Muscle of arm (tissue), 12 donors: ENCODE data around the gene HOXA13. TPM values are rescaled to one million over a fixed set of nuclear protein-coding genes. Genes with fewer than 3 reads are reported as not detected.

Experiments
- DNase-seq: peaks from one replicate; pipeline ENCODE4 v3.0.0-alpha.2; 2013
- polyA plus RNA-seq, 12 donors: library from polyadenylated mRNA; unstranded; fragments of 120-200 nt; gene quantifications; one replicate each; pipeline ENCODE4 v1.2.1, GENCODE V29; 2013; ENCODE audit not compliant: insufficient read length in 12 of 12

HOXA13 gene
- polyA plus RNA-seq, 12 donors = 0.07 to 8.1 (median 0.45) TPM; not detected in 3

DNA sequence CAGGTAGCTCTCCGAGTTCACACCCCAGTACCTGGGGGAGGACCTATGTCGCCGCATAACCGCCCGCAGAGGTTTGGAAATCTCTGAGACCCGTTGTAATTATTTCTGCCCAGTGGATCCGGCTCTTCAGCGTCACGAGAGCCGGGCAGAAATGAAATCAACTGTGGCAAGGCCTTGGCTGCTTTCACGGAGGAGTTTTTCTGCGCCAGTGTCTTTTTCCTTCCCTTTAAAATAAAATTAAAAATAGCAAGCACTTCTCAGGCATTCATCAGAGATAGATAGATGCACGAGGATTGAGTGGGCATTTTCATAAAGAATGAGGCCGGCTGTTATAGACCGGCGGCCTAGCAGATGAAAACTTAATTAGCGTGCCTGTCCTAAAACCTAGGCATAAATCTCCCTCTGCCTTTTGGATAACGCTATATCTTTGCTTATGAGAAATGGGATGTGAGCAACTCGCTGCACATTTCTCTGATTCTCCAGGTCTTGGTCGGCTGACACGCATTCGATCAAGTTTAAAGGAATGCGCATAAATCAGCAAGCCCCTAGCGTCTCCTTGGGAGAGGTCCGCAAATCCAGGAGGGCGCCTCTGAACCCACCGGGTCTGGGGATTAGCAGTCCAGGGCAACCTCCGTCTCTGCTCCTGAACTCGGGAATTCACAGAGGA lies 6.4 kb downstream of the HOXA13 start:
- no peak for DNase-seq

DNA sequence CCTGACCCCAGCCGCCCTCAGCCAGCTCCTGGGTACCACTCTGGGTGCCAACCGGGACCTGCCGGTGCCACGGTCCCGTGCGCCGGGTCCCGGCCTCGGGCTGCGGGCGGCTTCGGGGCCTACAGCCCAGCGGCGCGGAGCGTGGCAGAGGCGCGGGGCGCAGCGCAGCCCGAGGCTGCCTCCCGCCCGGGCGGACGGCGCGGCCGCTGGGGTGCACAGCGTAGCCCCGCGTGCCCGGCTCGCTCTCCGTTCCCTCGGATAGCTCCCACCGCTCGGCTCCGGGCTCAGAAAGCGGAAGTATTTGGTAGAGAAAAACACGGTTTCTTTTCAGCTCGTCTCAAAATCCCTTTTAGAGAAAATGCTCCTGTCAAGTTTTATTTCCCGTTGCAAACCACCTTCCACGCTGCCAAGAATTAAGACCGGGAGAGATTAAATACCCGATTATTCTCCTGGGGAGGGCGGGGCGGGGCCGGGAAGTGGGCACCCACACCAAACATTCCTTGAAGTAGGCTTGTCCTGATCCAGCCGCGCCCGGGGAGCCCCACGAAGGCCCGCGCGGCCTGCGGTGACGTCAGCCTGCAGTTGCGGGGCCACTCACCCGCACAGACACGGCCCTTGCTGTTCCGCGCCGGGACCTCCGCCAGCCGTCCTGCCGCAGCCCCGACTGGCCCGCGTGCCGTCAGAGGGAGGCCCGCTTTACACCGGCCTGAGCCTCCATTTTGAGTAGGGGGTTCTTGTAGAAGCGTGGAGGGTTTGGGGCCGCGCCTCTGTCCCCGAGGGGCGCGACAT lies 7.2 kb downstream of the HOXA13 start:
- no peak for DNase-seq

DNA sequence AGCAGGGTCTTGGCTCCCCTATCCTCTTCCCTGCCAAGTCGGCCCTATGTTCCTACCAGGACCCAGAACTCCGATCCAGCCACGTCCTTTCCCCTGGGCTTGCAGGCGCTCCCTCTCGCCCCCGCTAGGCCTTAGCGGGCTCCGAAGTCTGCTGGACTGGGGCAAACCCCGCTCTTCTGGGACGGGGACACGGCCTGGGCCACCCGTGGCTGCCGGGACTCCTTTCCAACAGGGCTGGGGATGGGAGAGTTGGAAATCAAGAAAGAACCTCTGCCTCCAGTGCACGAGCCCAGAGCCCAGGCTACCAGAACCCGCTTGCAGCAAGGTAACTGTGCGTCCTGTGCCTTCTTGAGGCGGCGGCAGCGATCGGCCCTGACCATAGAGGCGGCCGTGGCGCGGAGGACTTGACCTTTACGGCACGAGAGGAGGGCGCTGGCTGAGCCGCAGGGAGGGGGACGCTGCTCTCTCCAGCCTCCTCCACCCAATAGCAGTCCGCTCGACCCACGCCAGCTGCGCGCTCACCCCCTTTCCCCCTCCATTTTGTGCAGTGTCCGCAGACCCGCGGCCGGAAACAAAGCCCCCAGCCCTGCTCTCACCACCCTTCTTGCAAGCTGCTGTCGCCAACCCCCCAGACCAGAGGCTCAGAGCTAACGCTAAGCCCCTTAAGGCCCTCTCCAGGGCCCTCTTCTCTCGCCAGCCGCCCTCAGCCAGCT lies 7.9 kb downstream of the HOXA13 start:
- no peak for DNase-seq

DNA sequence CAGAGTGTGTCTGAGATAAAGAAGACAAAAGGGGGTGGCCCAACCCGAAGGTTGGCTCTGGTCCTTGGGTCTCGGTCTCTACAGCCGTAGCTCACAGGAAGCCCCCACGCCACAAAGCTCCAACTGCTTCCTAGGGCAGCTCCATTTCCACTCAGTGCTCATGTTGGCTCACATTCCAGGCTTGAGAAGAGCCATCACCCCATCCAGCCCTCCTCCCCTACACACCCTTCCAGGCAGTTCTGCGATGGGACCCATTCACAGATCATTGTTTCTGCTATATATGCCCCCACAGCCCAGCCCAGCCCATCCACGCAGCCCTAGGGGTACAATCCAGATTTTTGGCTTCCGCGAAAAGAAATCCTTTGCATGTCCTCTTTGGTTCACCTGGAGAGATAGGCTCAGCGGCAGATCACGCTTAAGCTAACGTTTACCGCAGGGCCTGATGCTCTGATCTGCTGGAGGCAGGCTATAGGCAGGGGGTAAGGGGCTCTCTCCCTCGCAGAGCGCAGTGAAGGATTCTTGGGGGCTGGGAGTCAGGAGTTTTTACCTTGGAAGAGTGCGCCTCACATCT lies 8.6 kb downstream of the HOXA13 start:
- no peak for DNase-seq

DNA sequence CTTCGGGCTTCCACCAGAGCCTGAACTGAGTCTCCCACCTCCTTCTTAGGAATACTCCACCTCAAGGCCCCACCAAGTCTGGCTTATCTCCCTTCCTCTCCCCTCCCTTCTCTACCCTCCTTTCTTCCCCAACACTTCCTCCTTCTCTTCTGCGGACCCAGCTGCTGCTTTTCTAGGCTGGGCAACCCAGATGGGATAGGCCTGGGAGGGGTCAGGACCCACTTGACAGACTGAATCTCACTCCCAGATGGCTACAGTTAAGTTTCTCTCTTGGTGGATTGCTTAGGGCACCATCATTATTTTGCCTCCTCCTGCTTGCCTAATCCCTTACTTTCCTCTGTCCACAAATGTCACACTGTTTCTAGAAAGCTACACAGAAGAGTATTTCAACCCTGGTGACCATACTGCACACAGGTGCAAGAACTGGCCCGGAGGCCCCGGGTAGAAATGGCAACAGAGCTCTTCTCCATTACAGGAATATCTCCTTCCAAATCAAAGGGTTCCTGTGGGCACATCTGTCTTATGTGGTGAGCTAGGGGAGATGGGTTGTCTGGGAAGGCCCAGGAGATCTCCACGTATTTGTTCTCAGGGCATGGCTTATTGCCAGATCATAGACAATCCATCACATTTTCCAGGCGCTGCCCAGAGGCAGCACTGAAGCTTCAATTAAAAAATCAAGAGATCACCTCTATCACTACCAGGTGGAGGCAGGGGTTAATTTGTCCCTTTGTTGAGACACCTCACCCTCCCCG lies 9.7 kb downstream of the HOXA13 start:
- no peak for DNase-seq

DNA sequence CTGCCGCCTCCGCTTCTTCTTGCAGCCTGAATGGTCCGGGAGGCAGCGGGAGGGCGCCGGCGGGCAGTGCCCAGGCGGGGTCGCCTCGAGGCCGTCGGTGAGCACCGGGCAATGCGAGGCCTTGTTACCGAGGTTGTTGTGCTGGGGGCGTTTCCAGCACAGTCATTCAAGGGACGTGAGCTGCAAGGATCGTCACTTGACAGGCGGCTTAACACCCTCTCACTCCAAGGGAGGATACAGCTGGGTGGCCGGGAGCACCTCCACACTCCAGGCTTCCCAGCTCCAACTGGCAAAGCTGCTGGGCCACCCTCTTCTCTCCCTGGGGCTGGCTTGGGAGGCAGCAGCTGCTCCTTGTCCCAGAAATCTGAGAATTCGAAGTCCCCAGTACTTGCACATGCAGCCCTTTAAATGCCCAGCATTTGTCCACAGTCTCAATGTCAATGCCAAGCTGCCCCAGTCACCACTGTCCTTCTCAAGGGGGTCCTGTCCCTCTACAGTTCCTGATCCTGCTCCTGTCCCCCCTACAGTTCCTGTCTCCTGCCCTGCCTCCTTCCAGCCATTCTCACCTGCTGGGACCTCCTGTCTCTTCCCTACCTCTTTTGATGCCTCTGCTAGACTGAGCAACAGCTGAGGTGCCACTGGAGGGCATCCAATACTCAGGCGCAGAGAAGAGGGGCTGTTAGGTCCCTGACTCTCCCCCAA lies 10.4 kb downstream of the HOXA13 start:
- no peak for DNase-seq

DNA sequence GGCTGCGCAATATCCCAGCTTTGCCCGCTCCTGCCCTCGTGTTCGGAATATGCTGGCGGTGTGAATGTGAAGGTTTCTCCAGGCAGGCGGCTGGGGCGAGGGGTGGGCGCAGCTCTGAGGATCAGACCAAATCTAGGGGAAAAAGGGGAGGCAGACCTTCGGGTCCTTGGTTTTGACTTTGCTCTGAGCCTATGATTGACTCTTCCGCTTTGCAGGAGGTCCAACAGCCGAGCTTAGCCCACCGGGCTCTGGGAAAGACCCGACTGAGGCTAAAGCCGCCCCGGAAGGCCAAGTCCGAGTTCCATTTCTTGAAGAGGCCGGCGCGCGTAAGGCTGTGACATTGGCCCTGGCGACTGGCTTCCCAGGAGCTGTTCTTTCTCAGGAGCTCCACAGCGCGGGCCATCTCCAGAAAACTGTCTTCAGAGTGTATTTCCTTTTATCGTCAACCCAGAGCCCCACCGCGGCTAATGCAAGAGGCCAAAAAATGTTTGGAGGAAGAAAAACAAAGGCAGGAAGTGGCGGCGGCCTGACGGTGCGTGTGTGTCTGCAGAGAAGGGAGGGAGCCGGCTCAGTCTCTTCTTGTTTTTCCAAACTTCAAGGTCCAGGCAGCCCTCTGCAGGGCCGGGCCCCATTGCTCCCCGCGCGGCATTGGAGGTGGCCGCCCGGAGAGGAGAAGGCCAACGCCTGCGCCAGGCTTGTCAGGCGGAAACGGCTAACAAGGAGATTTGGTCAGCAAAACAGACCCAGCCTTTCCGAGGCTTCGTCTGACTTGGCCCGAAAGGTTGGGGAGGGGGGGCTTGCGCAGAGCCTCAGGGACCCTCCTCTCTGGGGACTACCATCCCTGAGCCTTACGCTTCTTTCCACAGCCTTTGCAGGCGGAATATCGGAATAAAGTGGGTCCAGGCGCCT lies 11.3 kb downstream of the HOXA13 start:
- no peak for DNase-seq

DNA sequence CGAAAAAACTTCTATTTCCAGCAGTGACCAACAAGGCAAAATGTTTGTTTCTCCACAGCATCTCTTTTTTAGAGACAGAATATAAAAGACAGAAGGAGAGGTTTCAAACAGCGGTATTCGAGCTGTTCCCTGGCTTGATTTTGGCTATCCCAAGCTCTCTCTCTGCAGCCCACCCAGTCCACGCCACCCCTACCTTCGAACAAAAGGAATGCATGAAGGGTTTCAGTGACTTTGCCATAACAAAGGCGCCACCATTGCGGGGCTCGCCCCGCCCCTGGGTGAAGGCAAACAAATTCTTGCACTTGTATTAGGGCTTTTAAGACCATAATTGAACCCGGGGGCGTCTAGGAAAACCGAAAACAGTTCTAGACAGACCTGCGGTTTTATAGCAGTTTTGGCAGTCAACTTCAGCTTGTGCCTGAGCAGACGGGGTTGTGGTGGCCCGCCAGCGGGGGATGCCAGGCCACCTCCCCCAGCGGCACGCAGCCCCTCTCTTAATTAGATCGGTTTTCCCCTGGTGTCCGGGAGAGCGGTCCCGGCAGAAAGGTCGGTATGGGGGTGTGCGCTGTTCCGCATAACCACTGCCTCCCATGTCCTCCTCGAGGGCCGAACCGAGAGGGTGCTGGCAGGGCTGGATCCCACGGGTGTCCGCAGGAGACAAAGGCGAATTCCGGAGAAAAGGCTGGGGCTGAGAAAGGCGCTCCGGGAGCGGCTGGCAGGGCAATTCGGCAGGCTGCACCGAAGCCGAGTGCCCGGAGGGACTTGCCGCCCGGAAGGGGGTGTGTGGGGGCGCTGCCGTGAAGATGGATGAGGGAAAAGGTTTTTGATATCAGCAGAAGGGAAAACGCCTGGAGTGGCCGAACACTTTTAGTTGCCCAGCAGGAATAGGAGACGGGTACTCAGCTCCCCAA lies 12.2 kb downstream of the HOXA13 start:
- no peak for DNase-seq

DNA sequence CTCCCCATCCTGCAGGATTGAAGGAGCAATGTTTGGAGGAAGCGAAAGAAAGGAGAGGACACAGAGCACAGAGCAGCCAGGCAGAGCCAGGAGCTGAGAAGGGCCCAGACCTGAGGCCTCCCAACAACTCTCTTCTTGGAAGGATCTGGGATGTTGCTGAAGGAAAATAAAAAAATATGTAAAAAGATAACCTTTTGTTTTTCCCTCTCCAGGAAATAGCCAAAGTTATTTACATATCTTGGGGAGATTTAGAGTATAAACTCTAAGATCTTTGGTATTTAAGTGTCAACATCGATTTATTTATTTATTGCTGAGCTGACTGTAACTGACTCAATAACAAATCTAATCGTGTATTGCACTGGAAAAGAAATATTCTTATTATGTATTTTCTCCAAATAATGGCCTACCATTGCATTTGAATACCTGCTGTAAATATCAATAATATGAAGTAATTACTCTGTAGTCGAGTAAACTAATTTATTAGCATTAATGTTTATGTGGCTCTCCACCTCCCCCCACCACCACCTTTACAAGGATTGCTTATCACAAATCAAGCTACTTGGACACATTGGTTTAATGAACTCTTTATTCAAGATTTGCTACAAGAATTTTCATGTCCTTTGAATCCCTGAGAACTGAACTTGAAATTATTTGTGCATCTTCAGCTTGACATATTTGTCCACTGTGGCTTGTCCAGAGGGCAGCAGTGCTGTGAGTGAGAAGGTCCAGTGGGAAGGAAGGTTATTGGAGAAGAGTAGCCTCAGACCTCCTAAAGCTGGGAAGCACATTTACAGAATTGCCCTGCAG lies 13.0 kb downstream of the HOXA13 start:
- no peak for DNase-seq

DNA sequence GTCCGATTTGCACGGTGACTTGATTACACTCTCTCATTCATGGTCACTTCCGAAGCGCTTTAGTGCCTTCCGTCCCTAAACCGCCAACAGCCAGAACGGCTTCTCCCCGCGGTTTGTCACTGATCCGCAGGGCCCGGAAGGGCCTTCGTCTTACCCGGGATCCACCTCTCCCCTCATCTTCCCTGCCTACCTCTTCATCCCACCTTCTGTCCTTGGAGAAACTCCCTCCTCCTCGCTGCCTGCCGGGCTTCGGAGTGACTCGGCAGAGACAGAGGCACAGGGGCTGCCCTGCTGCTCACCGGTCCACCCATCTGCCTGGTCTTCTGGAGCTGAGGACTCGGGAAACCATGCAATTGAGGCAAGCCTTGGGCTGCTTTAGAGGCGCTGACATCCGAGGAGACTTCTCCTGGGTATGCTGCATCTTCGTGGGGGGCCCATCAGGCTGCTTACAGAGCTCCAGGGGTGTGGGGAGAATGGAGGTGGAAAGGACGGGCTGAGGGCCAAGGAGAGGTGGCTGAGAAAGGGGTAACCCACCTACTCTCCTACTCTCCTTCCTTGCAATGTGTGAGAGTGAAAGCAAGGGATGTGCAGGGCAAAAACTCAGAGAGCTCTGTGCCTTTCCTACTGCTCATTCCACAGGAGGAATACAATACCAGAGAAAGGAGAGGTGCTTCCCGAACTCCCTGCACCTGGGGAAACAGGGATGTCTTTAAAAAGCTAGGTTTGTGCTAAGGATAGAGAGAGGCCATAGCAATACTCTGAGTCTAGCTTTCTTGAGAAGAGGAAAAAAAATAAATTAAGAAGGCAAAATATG lies 13.8 kb downstream of the HOXA13 start:
- no peak for DNase-seq

DNA sequence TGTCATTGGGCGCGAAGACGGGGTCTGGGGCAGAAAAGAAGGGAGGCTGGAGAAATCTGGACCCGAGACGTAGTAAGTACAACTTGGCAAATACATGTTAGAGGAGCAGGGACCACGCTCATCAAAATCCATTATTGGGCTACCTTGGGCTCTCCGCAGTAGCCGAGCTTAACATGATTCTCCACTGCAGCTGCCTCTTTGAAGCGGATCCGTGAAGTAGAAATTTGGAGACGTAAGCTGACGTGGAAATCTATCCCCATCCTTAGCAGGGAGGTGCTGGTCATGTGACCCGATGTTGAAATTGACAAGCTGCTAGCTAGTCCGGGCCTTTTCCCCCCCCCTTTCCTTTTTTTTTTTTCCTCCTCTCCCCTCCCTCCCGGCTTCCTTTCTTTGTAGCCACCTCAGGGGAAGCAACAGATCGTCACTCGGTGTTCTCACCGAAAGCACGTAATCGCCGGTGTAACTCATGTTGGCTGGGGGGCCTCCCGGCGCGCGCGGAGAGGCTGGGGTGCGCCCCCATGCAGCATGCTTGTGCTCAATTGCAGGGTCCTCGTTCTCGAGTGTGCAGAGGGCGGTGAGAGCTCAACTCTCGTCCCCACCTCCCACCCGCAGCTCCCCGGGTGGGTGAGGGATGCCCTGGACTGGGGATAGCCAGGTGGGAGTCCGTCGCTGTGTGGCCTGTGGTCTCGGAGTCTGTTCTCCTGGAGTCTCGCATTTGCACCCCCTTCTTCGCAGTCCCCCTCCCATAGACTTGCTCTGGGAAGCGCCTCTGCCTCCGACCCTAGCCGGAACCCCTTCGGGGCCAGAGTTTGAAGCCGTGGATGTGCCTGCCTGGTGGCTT lies 14.7 kb downstream of the HOXA13 start, which contains the start of gene HOXA11:
TSS of gene HOXA11 (minus strand) at position 220 of the 841 bp plus-strand sequence. CDS start at position 132, 88 bp downstream.
- no peak for DNase-seq

DNA sequence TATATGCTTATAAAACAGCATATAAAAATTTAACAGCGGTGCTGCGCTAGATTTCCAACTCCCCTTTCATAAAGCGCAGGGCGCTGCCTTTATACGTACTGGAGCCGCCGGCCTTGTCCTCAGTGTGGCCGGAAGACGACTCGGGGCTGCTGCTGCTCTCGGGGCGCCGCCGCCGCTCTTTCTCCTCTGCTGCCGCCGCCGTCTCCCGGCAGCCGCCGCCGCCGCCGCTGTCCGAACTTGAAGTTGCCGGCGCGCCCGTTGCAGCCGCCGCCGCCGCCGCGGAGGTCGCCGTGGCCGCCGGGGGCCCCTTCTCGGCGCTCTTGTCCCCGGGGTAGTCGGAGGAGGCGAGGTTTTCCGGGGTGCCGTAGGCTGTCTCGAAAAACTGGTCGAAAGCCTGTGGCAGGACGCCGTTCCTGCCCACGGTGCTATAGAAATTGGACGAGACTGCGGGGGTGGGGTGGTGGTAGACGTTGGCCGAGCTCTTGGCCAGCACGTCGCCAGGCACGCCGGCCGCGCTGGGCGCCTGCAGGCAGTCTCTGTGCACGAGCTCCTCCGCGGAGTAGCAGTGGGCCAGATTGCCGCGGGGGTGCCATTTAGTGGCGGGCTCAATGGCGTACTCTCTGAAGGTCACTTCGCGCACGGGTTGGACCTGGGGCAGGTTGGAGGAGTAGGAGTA lies 15.4 kb downstream of the HOXA13 start:
- DNase-seq = no peak

DNA sequence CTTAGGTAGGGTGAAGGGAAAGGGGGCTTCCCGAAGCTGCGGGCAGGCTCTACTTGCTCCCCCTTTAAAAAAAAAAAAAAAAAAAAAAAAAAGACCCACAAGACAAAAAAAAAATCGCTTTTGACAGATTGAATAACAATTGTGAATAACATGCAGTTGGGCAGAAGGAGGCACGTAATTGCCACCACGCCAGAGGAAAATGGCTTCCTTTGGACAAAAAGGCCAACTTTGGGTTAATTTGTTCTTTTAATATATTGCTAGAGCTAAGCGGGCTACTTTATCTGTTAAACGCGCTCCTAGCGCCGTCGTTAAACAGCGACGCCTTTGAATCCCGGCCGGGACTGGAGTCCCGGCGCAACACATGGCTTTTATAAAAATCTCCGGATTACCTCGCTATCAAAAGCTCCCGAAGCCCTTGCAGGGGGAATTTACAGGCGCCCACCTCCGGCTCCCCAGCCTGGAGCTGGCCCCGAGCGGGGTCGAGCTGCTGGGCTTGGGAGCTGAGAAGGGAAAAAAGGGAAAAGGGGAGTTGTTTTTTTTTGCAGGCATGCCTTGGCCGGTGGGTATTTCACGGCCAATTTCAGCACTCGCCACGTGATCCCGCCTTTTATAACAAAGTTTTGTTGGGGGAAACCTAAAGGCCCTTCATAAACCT lies 16.1 kb downstream of the HOXA13 start:
- no peak for DNase-seq

DNA sequence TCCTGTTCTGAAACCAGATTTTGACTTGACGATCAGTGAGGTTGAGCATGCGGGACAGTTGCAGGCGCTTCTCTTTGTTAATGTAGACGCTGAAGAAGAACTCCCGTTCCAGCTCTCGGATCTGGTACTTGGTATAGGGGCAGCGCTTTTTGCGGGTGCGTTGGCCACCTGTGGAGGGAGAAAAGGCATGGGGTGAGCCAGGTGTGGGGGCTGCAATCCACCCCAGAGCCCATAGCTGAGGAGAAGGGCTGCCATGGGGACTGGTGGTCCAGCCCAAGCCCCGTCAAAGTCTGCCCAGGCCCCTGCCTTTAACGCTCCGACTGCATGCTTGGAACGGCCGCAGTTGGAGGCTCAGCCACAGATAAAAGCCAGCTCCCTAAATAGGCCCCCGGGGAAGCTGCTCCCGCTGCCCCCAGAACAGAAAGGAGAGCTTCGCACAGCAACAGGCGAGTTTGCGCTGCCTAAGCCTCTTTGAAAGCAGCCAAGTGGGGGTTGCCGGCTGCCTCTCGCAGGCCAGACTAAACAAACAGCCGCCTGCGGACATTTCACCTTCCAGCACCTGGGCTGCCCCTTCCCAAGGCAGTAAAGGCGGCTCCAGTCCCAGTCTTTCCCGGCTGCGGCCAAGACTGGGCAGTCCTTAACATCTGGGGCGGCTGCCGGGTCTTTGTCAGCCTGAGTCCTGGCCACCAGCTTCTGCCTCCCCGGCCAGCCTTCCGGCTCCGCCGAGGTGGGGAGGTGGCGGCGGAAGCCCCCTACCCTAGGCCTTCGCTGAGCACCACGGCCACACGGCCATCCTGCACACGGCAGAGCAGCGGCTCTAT lies 16.8 kb downstream of the HOXA13 start:
- no peak for DNase-seq
